Effector CD8-positive, alpha-beta T cell (primary cell): ENCODE data around the gene IGF1R.

Experiments used
- DNase-seq: peaks from one replicate; lab custom pipeline; 2025; lab: John Stamatoyannopoulos, UW

The IGF1R gene

GRCh38 chr15:98727115-98728040 is 79.0 kb downstream of the IGF1R start:
- DNase-seq = no peak

GRCh38 chr15:98728082-98728810 is 79.9 kb downstream of the IGF1R start:
- DNase-seq = no peak

- no peak for DNase-seq
These were observed 80.4 kb downstream of the IGF1R start for GRCh38 chr15:98728811-98729160.

GRCh38 chr15:98729446-98730042 is 81.2 kb downstream of the IGF1R start:
- DNase-seq = no peak

- DNase-seq = no peak
These were observed 82.7 kb downstream of the IGF1R start for GRCh38 chr15:98730860-98731711.

- DNase-seq = no peak
These were observed 83.5 kb downstream of the IGF1R start for GRCh38 chr15:98731712-98732450.

- DNase-seq = no peak
These were observed 84.8 kb downstream of the IGF1R start for GRCh38 chr15:98733098-98733497.

GRCh38 chr15:98734466-98735199 is 86.3 kb downstream of the IGF1R start:
- no peak for DNase-seq

GRCh38 chr15:98735304-98735703 is 87.0 kb downstream of the IGF1R start:
- DNase-seq = no peak

GRCh38 chr15:98735895-98736617 is 87.7 kb downstream of the IGF1R start:
- no peak for DNase-seq

- DNase-seq = no peak
These were observed 88.8 kb downstream of the IGF1R start for GRCh38 chr15:98737159-98737558.

- no peak for DNase-seq
These were observed 89.4 kb downstream of the IGF1R start for GRCh38 chr15:98737721-98738120.

- no peak for DNase-seq
These were observed 90.5 kb downstream of the IGF1R start for GRCh38 chr15:98738689-98739401.

GRCh38 chr15:98740295-98740694 is 92.0 kb downstream of the IGF1R start:
- DNase-seq = no peak

- DNase-seq = no peak
These were observed 92.6 kb downstream of the IGF1R start for GRCh38 chr15:98740963-98741362.

- no peak for DNase-seq
These were observed 94.8 kb downstream of the IGF1R start for GRCh38 chr15:98743177-98743576.

GRCh38 chr15:98744506-98744905 is 96.2 kb downstream of the IGF1R start:
- DNase-seq = no peak

GRCh38 chr15:98745179-98745578 is 96.8 kb downstream of the IGF1R start:
- DNase-seq = no peak
